ENCODE data around the gene AMOTL2.

Gene AMOTL2

GRCh38 chr3:134330883-134331810 lies 43.1 kb downstream of the AMOTL2 start:
- no peak for DNase-seq

- DNase-seq, result no peak
These were observed 45.4 kb downstream of the AMOTL2 start for GRCh38 chr3:134328846-134329245.

GRCh38 chr3:134328147-134328591 lies 46.1 kb downstream of the AMOTL2 start:
- no peak for DNase-seq

- DNase-seq, result no peak
These were observed 46.7 kb downstream of the AMOTL2 start for GRCh38 chr3:134327594-134327975.

- no peak for DNase-seq
These were observed 47.3 kb downstream of the AMOTL2 start for GRCh38 chr3:134326760-134327593.

- no peak for DNase-seq
These were observed 48.1 kb downstream of the AMOTL2 start for GRCh38 chr3:134326126-134326525.

- no peak for DNase-seq
These were observed 48.5 kb downstream of the AMOTL2 start for GRCh38 chr3:134325706-134326105.

- no peak for DNase-seq
These were observed 49.1 kb downstream of the AMOTL2 start for GRCh38 chr3:134325061-134325705.

- DNase-seq, result no peak
These were observed 50.0 kb downstream of the AMOTL2 start for GRCh38 chr3:134323966-134324962.

GRCh38 chr3:134322286-134322685 lies 52.0 kb downstream of the AMOTL2 start:
- DNase-seq, result no peak

GRCh38 chr3:134320749-134321148 lies 53.5 kb downstream of the AMOTL2 start:
- no peak for DNase-seq

GRCh38 chr3:134319931-134320330 lies 54.3 kb downstream of the AMOTL2 start:
- DNase-seq, result no peak

- DNase-seq, result no peak
These were observed 56.1 kb downstream of the AMOTL2 start for GRCh38 chr3:134318166-134318565.

- DNase-seq, result no peak
These were observed 56.9 kb downstream of the AMOTL2 start for GRCh38 chr3:134317106-134317947.

- DNase-seq, result no peak
These were observed 58.8 kb downstream of the AMOTL2 start for GRCh38 chr3:134315286-134316106.

- DNase-seq, result no peak
These were observed 59.5 kb downstream of the AMOTL2 start for GRCh38 chr3:134314588-134315285.

GRCh38 chr3:134313847-134314587 lies 60.2 kb downstream of the AMOTL2 start:
- no peak for DNase-seq
